ENCODE measurements around the gene ORM2.
"Not testable (repeated sequence)": the region's sequence is repeated elsewhere in the genome, so short reads cannot be mapped to it uniquely, and the experiment has no call there.

DNA sequence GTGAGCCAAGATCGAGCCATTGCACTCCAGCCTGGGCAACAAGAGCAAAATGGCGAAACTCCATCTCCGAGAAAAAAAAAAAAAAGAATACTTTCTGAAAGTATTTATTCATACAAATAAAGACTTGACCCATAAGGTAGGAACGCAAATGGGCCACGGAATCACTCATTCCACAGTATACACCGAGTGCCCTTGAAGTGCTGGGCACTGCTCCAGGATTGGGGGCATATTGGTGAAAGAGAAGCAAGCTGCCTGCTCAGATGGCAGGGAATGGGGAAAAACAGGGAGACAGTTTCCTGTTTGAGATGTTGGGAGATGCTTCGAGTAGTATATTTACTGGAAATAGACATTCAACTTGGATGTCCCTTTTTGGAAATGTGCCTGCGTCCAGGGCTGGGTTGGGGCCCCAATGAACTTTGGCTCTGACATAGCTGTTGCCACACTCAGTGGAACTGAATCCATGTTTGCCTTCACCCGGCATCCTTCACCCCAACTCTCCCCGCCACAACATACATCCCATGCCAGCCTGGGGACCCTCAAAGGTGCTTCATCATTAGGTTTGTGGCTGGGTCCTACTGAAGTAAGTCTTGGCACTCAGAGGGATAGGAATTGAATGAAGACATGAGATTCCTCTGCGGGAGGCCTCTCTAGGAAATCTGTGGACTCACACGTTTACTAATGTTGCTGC, 588 bp upstream of the ORM2 start:
- not testable (repeated sequence) for TF ChIP-seq CTCF (IDR thresholded peaks at IDR 0.05; ENCODE audit: low read depth, low read length); EZH2phosphoT487 (IDR thresholded peaks at IDR 0.05; ENCODE audit: low read depth)

Data from OCI-LY3 (cell line).